Stromal cell of bone marrow (primary cell): Measurements from ENCODE around the gene LRP1B.
"Not testable (repeated sequence)": the region's sequence is repeated elsewhere in the genome, so short reads cannot be mapped to it uniquely, and the experiment has no call there.

Experiments used
- DNase-seq: peaks from one replicate; pipeline ENCODE4 v3.0.0-alpha.2; 2012; ENCODE audit warnings: low read depth

The LRP1B gene

DNA sequence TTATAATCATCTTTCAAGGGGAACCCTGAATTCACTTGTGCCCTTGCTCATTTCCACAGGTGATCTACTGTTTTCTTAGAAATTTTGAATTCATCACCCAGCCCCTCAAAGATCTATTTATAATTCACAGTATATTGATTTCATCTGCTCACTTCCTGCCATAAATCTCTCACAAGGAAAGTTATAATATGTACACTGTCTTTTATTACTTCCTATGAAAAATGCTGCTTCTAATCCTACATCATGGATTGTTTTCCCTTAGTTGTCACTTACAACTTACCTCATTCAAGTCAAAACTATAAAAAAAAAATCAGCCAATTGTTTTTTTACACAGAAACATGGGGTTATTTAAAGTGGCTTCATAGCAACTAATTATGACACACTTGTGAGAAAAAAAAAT lies 1443.0 kb downstream of the LRP1B start:
- no peak for DNase-seq

GRCh38 chr2:140683658-140684057 lies 1447.2 kb downstream of the LRP1B start:
- no peak for DNase-seq

DNA sequence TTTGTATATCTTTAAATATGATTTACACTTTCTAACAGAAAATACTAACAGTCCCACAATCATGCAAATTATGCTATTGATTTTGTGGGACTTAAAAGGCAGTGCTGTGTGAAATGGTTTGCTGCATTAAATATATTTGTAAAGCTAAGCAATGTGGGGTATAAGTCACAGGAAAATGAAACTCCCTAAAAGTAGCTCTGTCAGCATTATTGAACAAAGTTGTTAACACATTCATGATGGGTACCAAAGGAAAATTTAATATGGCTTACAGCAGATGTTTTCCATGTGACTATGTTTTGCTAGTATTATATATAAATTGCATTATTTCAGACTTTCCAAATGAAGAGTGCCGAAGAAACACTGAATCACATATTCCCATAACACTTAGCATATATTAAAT lies 1450.0 kb downstream of the LRP1B start:
- no peak for DNase-seq

DNA sequence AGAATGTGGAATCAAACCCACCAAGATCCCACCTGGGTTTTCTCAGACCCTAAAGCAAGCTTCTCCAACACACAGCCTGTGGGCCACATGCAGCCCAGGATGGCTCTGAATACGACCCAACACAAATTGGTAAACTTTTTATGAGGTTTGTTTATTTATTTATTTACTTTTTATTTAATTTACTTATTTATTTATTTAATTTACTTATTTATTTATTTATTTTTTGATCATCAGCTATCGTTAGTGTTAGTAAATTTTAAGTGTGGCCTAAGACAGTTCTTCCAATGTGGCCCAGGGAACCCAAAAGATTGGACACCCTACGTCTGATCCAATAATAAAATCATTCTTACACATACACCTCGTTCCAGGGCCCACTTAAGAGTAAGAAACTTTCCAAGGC lies 1451.1 kb downstream of the LRP1B start:
- DNase-seq = no peak

DNA sequence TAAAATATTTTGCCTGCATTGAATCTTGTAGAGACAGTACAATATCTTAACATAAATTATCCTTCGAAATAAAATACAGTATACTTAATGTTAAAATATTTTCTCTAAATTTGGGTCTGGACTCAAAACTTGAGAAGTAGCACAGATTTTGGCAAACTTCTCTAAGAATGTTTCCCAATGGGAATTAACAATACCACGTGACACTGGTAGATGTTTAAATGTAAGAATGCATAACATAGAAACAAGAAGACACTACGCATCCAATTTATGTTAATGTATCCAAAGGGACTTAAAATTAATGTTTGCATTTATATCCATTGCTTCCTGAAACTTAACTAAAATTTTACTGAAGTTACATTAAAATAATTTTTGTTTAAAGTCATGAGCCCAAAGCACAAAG lies 1460.9 kb downstream of the LRP1B start:
- DNase-seq = no peak

DNA sequence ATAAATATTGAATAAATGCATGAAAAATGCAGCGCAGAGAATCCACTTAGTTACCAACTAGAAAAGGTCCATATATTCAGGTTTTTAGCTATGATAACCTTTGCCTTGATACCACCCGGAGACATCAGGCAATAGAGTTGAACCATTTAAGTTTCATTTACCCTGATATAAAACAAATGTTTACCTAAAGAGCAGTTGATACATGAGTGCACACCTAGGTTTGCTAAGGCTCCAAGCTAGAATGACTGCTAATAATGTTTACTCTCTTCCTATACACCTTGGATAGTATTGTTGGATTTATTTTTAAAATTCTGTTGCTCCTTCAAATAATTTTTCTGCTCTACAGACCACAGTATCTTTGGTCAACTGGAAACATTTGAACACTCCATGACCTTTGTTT lies 1463.6 kb downstream of the LRP1B start:
- DNase-seq = no peak

- DNase-seq = no peak
Observed at GRCh38 chr2:140662504-140662903, 1468.3 kb downstream of the LRP1B start.

GRCh38 chr2:140658760-140659692 lies 1471.8 kb downstream of the LRP1B start:
- DNase-seq = no peak

DNA sequence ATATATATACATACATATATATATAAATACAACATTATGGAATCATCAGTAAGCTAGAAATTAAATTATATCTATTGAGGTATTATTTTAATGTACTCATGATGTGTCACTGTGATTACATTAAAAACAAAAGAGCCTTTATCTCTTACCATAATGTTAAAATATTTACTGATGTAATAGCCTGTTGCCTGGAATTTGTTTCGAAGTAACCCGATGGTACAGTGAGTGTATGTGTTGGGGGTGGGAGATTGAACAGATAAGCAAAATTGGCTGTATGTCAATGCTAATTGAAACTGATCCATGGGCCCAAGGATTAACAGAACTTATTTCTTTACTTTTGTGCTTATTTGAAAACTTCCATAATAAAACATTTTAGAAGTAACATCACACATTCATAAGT lies 1473.2 kb downstream of the LRP1B start:
- no peak for DNase-seq

DNA sequence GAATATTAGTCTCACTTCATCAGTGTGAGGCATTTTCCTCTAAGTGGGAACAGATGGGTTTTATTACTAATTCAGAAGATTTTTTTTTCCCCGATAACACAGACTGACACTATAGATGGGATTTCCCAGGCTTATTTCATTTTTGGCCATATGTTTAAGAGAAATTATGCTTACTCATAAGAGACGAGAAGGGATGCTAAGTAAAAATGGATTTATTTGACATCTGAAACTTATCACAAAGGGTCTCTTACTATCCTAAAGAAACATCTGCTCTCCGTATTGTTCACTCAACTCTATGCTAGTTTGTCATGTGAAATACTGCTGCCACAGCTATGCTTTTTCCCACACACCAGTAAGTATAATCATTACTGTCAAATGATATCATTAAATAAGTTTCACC lies 1476.3 kb downstream of the LRP1B start:
- DNase-seq = no peak

GRCh38 chr2:140650825-140651224 lies 1480.0 kb downstream of the LRP1B start:
- DNase-seq = peak; percentile 11

GRCh38 chr2:140650134-140650533 lies 1480.7 kb downstream of the LRP1B start:
- not testable (repeated sequence) for DNase-seq

- DNase-seq = no peak
Observed at GRCh38 chr2:140648393-140648792, 1482.4 kb downstream of the LRP1B start.

- DNase-seq = peak; percentile 32
Observed at GRCh38 chr2:140643761-140644187, 1487.0 kb downstream of the LRP1B start.

DNA sequence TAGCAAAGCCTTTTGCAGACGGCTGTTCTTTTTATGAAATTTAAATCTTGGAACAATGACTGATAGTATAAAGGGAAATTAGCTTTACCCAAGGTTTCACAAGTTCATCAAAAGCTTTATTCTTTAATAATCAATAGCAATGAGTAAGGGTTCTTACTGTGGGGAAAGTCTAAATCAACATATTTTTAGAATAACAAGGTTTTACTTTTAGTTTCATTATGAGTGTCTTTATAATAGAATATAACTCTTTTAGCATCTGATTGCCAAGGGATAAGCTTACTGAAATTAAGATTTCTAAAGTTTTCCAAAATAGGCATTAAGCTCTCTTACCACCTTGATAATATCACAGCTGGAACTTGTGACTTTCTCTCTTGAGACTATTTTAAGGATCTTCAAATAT lies 1489.7 kb downstream of the LRP1B start:
- no peak for DNase-seq

- DNase-seq = no peak
Observed at GRCh38 chr2:140639628-140640027, 1491.2 kb downstream of the LRP1B start.

DNA sequence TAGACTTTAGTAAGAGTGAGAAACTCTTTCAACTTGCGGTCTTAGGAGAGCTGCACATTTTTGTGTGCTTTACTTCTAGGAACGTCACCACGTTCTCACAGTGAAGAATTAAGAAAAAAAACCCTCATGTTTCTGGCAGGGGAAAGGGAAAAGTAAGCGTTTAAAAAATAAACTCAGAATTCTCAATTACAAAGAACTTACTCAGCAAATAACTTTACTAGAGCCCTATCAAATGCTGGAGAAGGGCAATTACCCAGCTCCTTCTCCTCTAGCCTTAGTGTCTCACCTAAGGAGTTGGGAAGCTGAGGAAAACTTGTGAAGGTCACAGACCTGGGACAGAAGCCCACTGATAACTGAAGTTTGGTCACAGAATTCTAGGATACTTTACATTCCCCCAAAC lies 1500.3 kb downstream of the LRP1B start:
- no peak for DNase-seq

GRCh38 chr2:140627885-140628284 lies 1502.9 kb downstream of the LRP1B start:
- no peak for DNase-seq

DNA sequence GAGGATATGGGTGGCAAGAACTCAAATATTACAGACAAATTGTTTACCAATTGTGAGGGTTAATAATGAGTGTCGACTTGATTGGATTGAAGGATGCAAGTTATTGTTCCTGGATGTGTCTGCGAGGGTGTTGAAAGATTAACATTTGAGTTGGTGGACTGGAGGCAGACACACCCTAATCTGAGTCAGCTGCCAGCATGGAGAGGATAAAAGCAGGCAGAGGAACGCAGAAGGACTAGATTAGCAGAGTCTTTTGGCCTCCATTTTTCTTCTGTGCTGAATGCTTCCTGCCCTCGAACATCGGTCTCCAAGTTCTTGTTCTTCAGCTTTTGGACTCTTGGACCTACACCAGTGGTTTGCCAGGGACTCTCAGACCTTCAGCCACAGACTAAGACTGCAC lies 1503.7 kb downstream of the LRP1B start:
- no peak for DNase-seq

- DNase-seq = no peak
Observed at GRCh38 chr2:140624200-140624599, 1506.6 kb downstream of the LRP1B start.

DNA sequence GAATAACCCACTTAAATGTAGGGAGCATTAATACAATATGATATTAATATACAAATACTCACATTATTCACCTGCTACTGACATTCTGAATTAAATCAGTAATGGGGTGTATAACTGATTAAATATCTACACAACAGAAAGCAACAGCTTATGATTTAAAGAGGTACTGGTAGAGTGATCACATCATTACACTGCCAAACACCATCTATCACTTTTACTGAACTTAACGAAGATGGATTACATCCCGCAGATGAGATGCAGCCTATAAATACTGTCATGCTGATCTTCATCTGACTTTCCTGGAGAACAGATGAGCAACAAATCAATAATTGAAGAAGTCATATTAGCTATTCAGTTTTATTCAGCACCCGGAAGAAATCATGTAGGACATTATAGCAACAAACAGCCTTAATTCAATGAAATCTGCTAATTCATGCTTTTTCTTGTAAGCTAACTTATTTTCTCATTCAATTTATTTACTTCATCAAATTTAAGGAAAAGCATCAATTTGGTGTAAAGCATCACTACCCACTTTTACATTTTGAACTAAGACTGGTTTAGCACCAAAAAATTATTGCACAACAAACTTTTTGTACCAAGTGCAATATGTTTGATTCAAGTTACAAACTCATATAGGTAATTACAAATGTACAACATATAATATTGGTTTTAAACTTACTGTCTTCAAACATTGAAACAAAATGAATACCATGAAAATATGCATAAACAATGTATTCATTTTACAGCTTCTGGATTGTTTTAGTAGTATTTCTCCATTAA lies 1509.0 kb downstream of the LRP1B start:
- DNase-seq = no peak

DNA sequence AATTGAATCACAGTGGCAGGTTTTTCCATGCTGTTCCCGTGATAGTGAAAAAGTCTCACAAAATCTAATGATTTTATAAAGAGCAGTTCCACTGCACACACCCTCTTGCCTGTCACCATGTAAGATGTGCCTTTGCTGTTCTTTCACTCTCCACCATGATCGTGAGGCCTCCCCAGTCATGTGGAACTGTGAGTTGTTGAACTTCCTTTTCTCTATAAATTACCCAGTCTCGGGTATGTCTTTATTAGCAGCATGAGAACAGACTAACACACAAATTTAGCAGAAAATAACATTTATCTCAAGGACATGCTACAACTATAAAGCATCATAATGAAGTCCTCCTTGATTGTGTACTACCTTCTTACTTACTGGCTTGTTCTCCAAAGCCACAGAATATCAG lies 1526.0 kb downstream of the LRP1B start:
- DNase-seq = no peak

DNA sequence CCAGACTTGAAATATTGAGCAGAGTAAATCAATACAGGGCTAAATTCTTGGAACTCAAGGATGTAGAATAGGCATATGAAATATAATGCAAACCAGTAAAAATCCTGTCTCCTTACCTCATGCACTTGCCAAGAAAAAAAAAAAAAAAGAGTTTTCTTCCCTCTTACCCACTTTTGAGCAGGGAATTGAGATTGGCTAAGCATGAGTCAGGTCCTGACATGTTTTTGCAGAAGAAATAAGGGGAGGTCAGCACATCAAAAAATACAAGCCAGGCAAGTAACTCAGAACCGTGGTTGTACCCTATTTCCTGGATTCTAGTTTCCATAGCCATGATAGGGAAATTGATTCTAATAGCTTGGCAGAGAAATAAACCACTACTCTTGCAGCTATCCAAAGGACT lies 1526.7 kb downstream of the LRP1B start:
- peak; percentile 29 for DNase-seq
